GM18868 (cell line): ENCODE data around the gene SOCS7.

ENCODE experiments used
- ATAC-seq: cut with Tn5 transposase; IDR thresholded peaks from one replicate; pipeline ENCODE4 v1.9.1; 2021; ENCODE audit warnings: mild to moderate bottlenecking, moderate library complexity; ENCODE audit not compliant: unreplicated experiment

Gene SOCS7

GRCh38 chr17:38419508-38419981 lies 67.9 kb downstream of the SOCS7 start:
- no peak for ATAC-seq

GRCh38 chr17:38420518-38420917 lies 68.9 kb downstream of the SOCS7 start:
- no peak for ATAC-seq

- no peak for ATAC-seq
These were observed 69.7 kb downstream of the SOCS7 start for GRCh38 chr17:38421171-38421841.

- ATAC-seq, result no peak
These were observed 70.5 kb downstream of the SOCS7 start for GRCh38 chr17:38421871-38422827.

- ATAC-seq, result no peak
These were observed 72.8 kb downstream of the SOCS7 start for GRCh38 chr17:38424297-38424972.

- ATAC-seq, result no peak
These were observed 73.4 kb downstream of the SOCS7 start for GRCh38 chr17:38425031-38425430.

GRCh38 chr17:38425744-38426143 lies 74.1 kb downstream of the SOCS7 start:
- no peak for ATAC-seq

- ATAC-seq, result no peak
These were observed 74.8 kb downstream of the SOCS7 start for GRCh38 chr17:38426441-38426840.

GRCh38 chr17:38427160-38427949 lies 75.7 kb downstream of the SOCS7 start:
- ATAC-seq, result no peak

GRCh38 chr17:38428112-38428642 lies 76.5 kb downstream of the SOCS7 start, which contains the start of gene ARHGAP23:
ARHGAP23 (plus strand) TSS chr17:38428464; CDS start chr17:38428486, 22 bp downstream.
- ATAC-seq, result no peak

GRCh38 chr17:38428643-38429371 lies 77.2 kb downstream of the SOCS7 start:
- ATAC-seq, result no peak

- no peak for ATAC-seq
These were observed 77.9 kb downstream of the SOCS7 start for GRCh38 chr17:38429476-38430100.

- no peak for ATAC-seq
These were observed 78.7 kb downstream of the SOCS7 start for GRCh38 chr17:38430316-38430715.

GRCh38 chr17:38430822-38431221 lies 79.2 kb downstream of the SOCS7 start:
- ATAC-seq, result no peak

GRCh38 chr17:38431346-38432145 lies 79.9 kb downstream of the SOCS7 start:
- ATAC-seq, result no peak

- ATAC-seq, result no peak
These were observed 82.6 kb downstream of the SOCS7 start for GRCh38 chr17:38434178-38434665.

GRCh38 chr17:38435795-38436194 lies 84.2 kb downstream of the SOCS7 start:
- no peak for ATAC-seq

- no peak for ATAC-seq
These were observed 84.7 kb downstream of the SOCS7 start for GRCh38 chr17:38436386-38436785.
